MM.1S (cell line): ENCODE measurements around the gene DHRS4.
"Not testable (repeated sequence)": the region's sequence is repeated elsewhere in the genome, so short reads cannot be mapped to it uniquely, and the experiment has no call there.

Source experiments
- DNase-seq: peaks from one replicate; pipeline ENCODE4 v3.0.0-alpha.2; 2015
- H2AFZ ChIP-seq: fragments of 300-600 bp; sonication (generic); 2 replicates; pipeline ENCODE4 v1.6.0; 2016; ENCODE audit warnings: antibody characterized with exemption, low read length
- H3F3A ChIP-seq: fragments of 300-600 bp; sonication (generic); 2 replicates; pipeline ENCODE4 v1.6.1; 2016; ENCODE audit warnings: mild to moderate bottlenecking, antibody characterized with exemption, low read length, moderate library complexity, mixed read lengths; ENCODE audit not compliant: insufficient read depth
- H3K27ac ChIP-seq: fragments of 300-600 bp; sonication (generic); 2 replicates; pipeline ENCODE4 v1.5.1; 2016; ENCODE audit warnings: mild to moderate bottlenecking, low read length
- H3K27me3 ChIP-seq: fragments of 300-600 bp; sonication (generic); replicated peaks from 2 replicates; pipeline ENCODE4 v1.6.0; 2016; ENCODE audit warnings: low read length; ENCODE audit not compliant: insufficient read depth
- H3K36me3 ChIP-seq: fragments of 300-600 bp; sonication (generic); replicated peaks from 2 replicates; pipeline ENCODE4 v1.6.1; 2016; ENCODE audit warnings: mild to moderate bottlenecking, low read length, mixed read lengths; ENCODE audit not compliant: insufficient read depth
- H3K4me1 ChIP-seq: fragments of 300-600 bp; sonication (generic); 2 replicates; pipeline ENCODE4 v1.6.1; 2016; ENCODE audit warnings: low read length, mixed read lengths
- H3K4me2 ChIP-seq: fragments of 300-600 bp; sonication (generic); 2 replicates; pipeline ENCODE4 v1.6.0; 2016; ENCODE audit warnings: low read depth, low read length
- H3K4me3 ChIP-seq: fragments of 300-600 bp; sonication (generic); 2 replicates; pipeline ENCODE4 v1.5.1; 2016; ENCODE audit warnings: low read length, mixed read lengths
- H3K79me2 ChIP-seq: fragments of 300-600 bp; sonication (generic); 2 replicates; pipeline ENCODE4 v1.6.1; 2016; ENCODE audit warnings: mixed run types, low read length, mixed read lengths
- H3K9ac ChIP-seq: fragments of 300-600 bp; sonication (generic); 2 replicates; pipeline ENCODE4 v1.6.1; 2016; ENCODE audit warnings: low read length, mixed read lengths
- H3K9me2 ChIP-seq: fragments of 300-600 bp; sonication (generic); replicated peaks from 2 replicates; pipeline ENCODE4 v1.6.1; 2016; ENCODE audit warnings: mild to moderate bottlenecking, low read length, mixed read lengths; ENCODE audit not compliant: insufficient read depth
- H3K9me3 ChIP-seq: fragments of 300-600 bp; sonication (generic); replicated peaks from 2 replicates; pipeline ENCODE4 v1.6.1; 2016; ENCODE audit warnings: mild to moderate bottlenecking, low read length, mixed read lengths; ENCODE audit not compliant: insufficient read depth
- H4K20me1 ChIP-seq: fragments of 300-600 bp; sonication (generic); 2 replicates; pipeline ENCODE4 v1.6.1; 2016; ENCODE audit warnings: mild to moderate bottlenecking, low read length, moderate library complexity, mixed read lengths; ENCODE audit not compliant: insufficient read depth

The DHRS4 gene

GRCh38 chr14:23996009-23996408, 42.4 kb downstream of the DHRS4 start:
- not testable (repeated sequence) for H2AFZ ChIP-seq, DNase-seq, H3K4me3 ChIP-seq, H3K79me2 ChIP-seq, H3K27ac ChIP-seq, H3K4me2 ChIP-seq, H3K9me2 ChIP-seq, H4K20me1 ChIP-seq, H3K4me1 ChIP-seq, H3F3A ChIP-seq, H3K27me3 ChIP-seq, H3K36me3 ChIP-seq, H3K9ac ChIP-seq, H3K9me3 ChIP-seq

- DNase-seq, H3K9ac ChIP-seq, H3K4me2 ChIP-seq, H3K27ac ChIP-seq, H3K9me3 ChIP-seq, H3K4me1 ChIP-seq, H3K27me3 ChIP-seq, H3K4me3 ChIP-seq, H3F3A ChIP-seq, H3K79me2 ChIP-seq, H3K36me3 ChIP-seq, H3K9me2 ChIP-seq, H4K20me1 ChIP-seq, H2AFZ ChIP-seq: not testable (repeated sequence)
These were observed 43.3 kb downstream of the DHRS4 start for GRCh38 chr14:23996825-23997224.

GRCh38 chr14:23999640-24000039, 46.1 kb downstream of the DHRS4 start:
- H3K4me1 ChIP-seq, H4K20me1 ChIP-seq, DNase-seq, H2AFZ ChIP-seq, H3K4me2 ChIP-seq, H3K27ac ChIP-seq, H3K27me3 ChIP-seq, H3K9me3 ChIP-seq, H3K4me3 ChIP-seq, H3K9me2 ChIP-seq, H3K79me2 ChIP-seq, H3K36me3 ChIP-seq, H3K9ac ChIP-seq, H3F3A ChIP-seq: not testable (repeated sequence)

- H3K27ac ChIP-seq, H3K36me3 ChIP-seq, H4K20me1 ChIP-seq, H3K9ac ChIP-seq, H3K79me2 ChIP-seq, H3K4me3 ChIP-seq, H3K4me1 ChIP-seq, H3K9me2 ChIP-seq, H3K27me3 ChIP-seq, H3K9me3 ChIP-seq, H3F3A ChIP-seq, H2AFZ ChIP-seq, H3K4me2 ChIP-seq, DNase-seq: not testable (repeated sequence)
These were observed 47.5 kb downstream of the DHRS4 start for GRCh38 chr14:24001078-24001477.

- not testable (repeated sequence) for H3F3A ChIP-seq, H3K9me3 ChIP-seq, H4K20me1 ChIP-seq, H3K27ac ChIP-seq, H3K9me2 ChIP-seq, H3K4me1 ChIP-seq, H3K79me2 ChIP-seq, H3K27me3 ChIP-seq, H3K9ac ChIP-seq, H2AFZ ChIP-seq, H3K36me3 ChIP-seq, H3K4me3 ChIP-seq, DNase-seq, H3K4me2 ChIP-seq
These were observed 48.1 kb downstream of the DHRS4 start for GRCh38 chr14:24001679-24002078.

GRCh38 chr14:24006471-24006816, 52.9 kb downstream of the DHRS4 start:
- not testable (repeated sequence) for H3K4me1 ChIP-seq, H3K4me3 ChIP-seq, H3F3A ChIP-seq, H3K9me2 ChIP-seq, H3K9ac ChIP-seq, H3K4me2 ChIP-seq, H3K79me2 ChIP-seq, DNase-seq, H3K27me3 ChIP-seq, H2AFZ ChIP-seq, H3K36me3 ChIP-seq, H4K20me1 ChIP-seq, H3K27ac ChIP-seq, H3K9me3 ChIP-seq

GRCh38 chr14:24006817-24007652, 53.5 kb downstream of the DHRS4 start:
- H3K9me3 ChIP-seq, H3K9ac ChIP-seq, H2AFZ ChIP-seq, H3K4me2 ChIP-seq, H3K9me2 ChIP-seq, H3K27ac ChIP-seq, H3K4me3 ChIP-seq, H3F3A ChIP-seq, H3K4me1 ChIP-seq, H3K79me2 ChIP-seq, H4K20me1 ChIP-seq, H3K36me3 ChIP-seq, H3K27me3 ChIP-seq: not testable (repeated sequence)
- peak; percentile 7 for DNase-seq
